Colonic mucosa (tissue), 4 donors: ENCODE measurements around the gene AOX1. TPM values are rescaled to one million over a fixed set of nuclear protein-coding genes. Genes with fewer than 3 reads are reported as not detected.
"Not testable (repeated sequence)": the region's sequence is repeated elsewhere in the genome, so short reads cannot be mapped to it uniquely, and the experiment has no call there.

Experiments
- DNase-seq: peaks from one replicate; pipeline ENCODE4 v3.0.0-alpha.2; 2020
- H3K27ac ChIP-seq: fragments of 200-600 bp; one replicate; pipeline ENCODE4 v1.8.0; 2021
- H3K27me3 ChIP-seq: fragments of 200-600 bp; one replicate; pipeline ENCODE4 v1.8.0; 2021
- H3K36me3 ChIP-seq: fragments of 200-600 bp; one replicate; pipeline ENCODE4 v1.8.0; 2021
- H3K4me1 ChIP-seq: fragments of 200-600 bp; one replicate; pipeline ENCODE4 v1.8.0; 2021; ENCODE audit warnings: mild to moderate bottlenecking
- H3K4me3 ChIP-seq: fragments of 200-600 bp; one replicate; pipeline ENCODE4 v1.8.0; 2021
- H3K9ac ChIP-seq, 2 donors: one replicate each; pipeline ENCODE4 v1.7.0; 2013; ENCODE audit warnings: control low read depth in 2 of 2, low read depth in 2 of 2, low read length in 2 of 2
- H3K9me3 ChIP-seq: fragments of 200-600 bp; one replicate; pipeline ENCODE4 v1.8.0; 2021
- intact Hi-C: fragments of 100-400 bp; cut with DNase I; formaldehyde crosslinking; loops from one replicate; pipeline ENCODE4 v1.14.1; 2022
- total RNA-seq, 2 donors: library from RNA; stranded (reverse); fragmentation: NEBNext Ultra II Directional in 1 of 2; extraction: Animal tissue kit (Norgen Biotek cat#: 25700) in 1 of 2; gene quantifications; one replicate each; pipeline ENCODE4 v1.2.1, GENCODE V29; 2021
- TF ChIP-seq, protein P1 (sequence below): fragments of 200-600 bp; IDR thresholded peaks from one replicate; pipeline ENCODE4 v1.8.0; 2022; ENCODE audit warnings: antibody characterized with exemption, mild to moderate bottlenecking
- donor health status: healthy.
- donor health status: DM: no; HTN: no; CAD: no.
- donor health status: DM: no; HTN: no; CAD: no.

Gene AOX1
- total RNA-seq, 2 donors from 2014 or later: 2.9 to 3.3 TPM

DNA sequence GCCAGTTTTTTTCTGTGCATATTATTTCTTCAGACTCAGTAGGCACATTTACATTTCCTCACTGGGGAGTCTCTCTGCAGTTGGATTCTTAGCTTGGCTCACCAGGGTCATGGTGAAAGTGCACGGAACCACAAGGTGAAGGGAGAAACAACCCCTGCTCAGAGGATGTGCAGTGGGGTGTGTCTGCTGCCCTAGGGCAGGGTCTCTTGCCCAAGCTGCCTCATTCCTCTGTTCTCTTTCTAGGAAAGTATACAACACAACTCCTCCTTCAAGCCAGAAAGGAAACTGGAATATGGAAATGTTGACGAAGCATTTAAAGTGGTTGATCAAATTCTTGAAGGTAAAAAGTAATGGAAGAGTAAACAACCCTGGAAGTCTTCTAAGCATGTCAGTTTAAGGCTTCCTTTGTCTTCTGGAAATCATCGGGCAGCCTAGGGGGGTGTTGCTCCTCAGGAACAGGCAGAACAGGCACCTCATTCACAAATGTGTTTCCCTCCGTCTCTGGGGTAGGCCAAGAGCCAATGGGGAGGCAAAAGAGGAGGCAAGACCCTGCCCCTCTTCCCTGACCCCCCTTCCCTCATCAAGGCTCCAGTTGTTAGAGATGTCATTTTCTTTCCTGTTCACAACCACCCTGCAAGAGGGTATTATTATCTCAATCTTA, 41.4 kb downstream of the AOX1 start:
- Histone ChIP-seq H3K9ac (no peak overlapping the region), H3K4me3 (no peak overlapping the region), H3K36me3 (no peaks in the 10 kb centered on the region), H3K27me3 (no peaks in the 10 kb centered on the region), H3K9me3 (no peaks in the 10 kb centered on the region), H3K4me1 (no peaks in the 10 kb centered on the region), H3K27ac (no peak overlapping the region)
- intact Hi-C loops: no loop called here
- no peak for DNase-seq
- TF ChIP-seq, protein P1, sequence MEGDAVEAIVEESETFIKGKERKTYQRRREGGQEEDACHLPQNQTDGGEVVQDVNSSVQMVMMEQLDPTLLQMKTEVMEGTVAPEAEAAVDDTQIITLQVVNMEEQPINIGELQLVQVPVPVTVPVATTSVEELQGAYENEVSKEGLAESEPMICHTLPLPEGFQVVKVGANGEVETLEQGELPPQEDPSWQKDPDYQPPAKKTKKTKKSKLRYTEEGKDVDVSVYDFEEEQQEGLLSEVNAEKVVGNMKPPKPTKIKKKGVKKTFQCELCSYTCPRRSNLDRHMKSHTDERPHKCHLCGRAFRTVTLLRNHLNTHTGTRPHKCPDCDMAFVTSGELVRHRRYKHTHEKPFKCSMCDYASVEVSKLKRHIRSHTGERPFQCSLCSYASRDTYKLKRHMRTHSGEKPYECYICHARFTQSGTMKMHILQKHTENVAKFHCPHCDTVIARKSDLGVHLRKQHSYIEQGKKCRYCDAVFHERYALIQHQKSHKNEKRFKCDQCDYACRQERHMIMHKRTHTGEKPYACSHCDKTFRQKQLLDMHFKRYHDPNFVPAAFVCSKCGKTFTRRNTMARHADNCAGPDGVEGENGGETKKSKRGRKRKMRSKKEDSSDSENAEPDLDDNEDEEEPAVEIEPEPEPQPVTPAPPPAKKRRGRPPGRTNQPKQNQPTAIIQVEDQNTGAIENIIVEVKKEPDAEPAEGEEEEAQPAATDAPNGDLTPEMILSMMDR: no peak

DNA sequence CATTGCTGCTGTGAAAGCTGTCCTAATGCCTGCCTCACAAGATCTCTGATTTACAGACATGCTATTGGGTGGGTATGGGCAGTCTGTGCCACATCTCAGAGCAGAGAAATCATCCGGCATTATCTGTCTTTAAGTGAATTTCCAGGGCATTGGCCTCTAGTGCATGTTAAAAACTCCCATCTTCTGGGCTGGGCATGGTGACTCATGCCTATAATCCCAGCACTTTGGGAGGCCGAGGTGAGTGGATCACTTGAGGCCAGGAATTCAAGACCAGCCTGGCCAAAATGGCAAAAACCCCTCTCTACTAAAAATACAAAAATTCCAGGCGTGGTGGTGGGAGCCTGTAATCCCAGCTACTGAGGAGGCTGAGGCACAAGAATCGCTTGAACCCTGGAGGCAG, 42.6 kb downstream of the AOX1 start:
- intact Hi-C loops, H3K9me3 ChIP-seq, H3K36me3 ChIP-seq, DNase-seq, H3K9ac ChIP-seq, H3K27ac ChIP-seq, H3K4me1 ChIP-seq, H3K4me3 ChIP-seq, H3K27me3 ChIP-seq: not testable (repeated sequence)

DNA sequence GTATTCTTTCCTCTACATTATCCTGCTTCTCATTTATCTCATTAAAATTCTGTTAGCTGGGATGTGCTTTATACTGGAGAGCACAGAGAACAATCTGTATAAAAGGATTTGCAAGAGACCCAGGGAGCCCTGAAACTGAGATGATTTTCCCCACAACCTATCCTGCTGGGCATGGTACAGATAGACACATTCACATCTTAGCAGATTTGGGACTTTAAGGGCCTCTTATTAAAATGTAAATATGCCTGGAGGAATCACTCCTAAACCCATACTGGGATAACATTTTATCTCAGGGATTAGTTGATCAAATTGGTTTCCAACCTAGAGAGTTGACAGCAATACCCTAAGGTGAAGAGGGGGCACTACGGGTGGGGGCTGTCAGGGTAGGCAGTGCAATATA, 45.5 kb downstream of the AOX1 start:
- Histone ChIP-seq H3K36me3 (no peaks in the 10 kb centered on the region), H3K27me3 (no peaks in the 10 kb centered on the region), H3K4me3 (no peak overlapping the region), H3K9ac (no peak overlapping the region), H3K9me3 (no peaks in the 10 kb centered on the region), H3K4me1 (no peaks in the 10 kb centered on the region), H3K27ac (no peak overlapping the region)
- TF ChIP-seq, protein P1: no peak
- intact Hi-C loops: no loop called here
- no peak for DNase-seq

DNA sequence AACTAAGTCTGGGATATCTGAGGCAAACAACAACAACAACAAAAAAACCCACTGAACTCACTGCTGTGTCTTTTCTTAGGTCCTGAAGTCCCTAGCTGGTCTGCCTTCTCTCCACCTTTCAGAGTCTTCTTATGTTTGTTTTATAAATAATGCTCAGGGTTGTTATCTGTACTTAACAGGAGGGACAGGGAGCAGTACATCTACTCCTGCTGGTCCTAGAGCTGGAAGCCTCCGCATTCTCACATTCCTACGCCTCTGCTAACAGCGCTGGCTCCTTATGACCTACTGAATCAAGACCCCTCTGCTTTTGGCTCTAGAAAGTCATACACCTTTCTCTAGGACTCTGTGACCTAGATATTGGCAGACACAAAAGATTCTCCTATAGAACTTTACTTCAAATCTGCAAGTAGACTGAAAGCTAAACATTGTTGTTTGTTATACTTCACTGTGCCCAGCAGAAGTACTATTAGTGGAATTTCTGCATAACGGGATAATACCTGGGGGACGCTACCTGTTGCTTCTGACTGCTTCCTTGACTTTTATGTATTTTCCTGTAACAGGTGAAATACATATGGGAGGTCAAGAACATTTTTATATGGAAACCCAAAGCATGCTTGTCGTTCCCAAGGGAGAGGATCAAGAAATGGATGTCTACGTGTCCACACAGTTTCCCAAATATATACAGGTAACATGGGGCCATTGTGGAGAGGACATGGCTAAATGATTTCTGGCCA, 48.6 kb downstream of the AOX1 start:
- H3K4me3 ChIP-seq: no peak overlapping the region
- TF ChIP-seq, protein P1: no peak
- no peaks in the 10 kb centered on the region for H3K4me1 ChIP-seq
- no peak overlapping the region for H3K9ac ChIP-seq
- intact Hi-C loops: no loop called here
- H3K36me3 ChIP-seq: no peaks in the 10 kb centered on the region
- H3K9me3 ChIP-seq: no peaks in the 10 kb centered on the region
- no peak for DNase-seq
- no peaks in the 10 kb centered on the region for H3K27me3 ChIP-seq
- H3K27ac ChIP-seq: no peak overlapping the region

DNA sequence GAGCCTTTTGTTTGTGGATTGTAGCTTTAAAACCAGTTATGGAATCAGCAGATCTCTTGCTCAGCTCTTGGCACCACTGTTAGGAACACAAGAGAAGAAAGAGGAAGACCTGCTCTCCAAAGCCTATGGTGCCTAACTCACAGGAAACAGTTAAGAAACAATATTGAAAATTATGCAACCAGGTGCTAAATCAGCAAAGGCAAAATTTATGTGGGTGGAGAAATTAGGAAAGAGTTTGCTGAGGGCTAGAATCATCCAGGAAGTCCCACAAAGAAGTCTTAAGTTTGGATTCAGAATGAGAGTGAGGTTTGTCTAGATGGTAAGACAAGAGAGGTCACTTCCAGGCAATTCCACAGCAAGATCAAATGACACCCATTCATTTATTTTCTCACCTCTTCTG, 49.4 kb downstream of the AOX1 start:
- TF ChIP-seq, protein P1: no peak
- intact Hi-C loops: no loop called here
- DNase-seq: no peak

DNA sequence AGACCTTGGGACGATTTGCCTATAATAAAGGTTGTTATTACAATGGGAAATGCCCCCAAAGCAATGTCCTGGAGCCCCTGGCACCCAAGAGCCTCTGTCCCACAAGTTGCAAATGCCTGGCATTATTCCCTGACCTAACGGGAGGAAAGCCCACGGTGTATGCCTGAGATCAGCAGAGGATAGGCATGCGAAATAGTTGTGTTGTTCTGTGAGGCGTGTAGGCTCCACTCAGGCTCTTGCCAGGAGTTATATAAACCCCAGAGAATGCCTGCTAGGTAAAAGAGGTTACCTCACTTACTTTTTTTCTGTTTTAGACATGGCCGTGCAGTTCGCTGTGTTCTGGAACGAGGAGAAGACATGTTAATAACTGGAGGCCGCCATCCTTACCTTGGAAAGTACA, 52.1 kb downstream of the AOX1 start:
- H3K9ac ChIP-seq: no peak overlapping the region
- no peak for DNase-seq
- intact Hi-C loops: no loop called here
- H3K27ac ChIP-seq: no peak overlapping the region
- TF ChIP-seq, protein P1: no peak
- no peak overlapping the region for H3K4me3 ChIP-seq
- H3K27me3 ChIP-seq: no peaks in the 10 kb centered on the region
- H3K9me3 ChIP-seq: no peaks in the 10 kb centered on the region
- H3K4me1 ChIP-seq: no peaks in the 10 kb centered on the region
- no peaks in the 10 kb centered on the region for H3K36me3 ChIP-seq

More for the DNA sequence above, 49.4 kb downstream of the AOX1 start:
- Histone ChIP-seq H3K4me1 (no peaks in the 10 kb centered on the region), H3K36me3 (no peaks in the 10 kb centered on the region), H3K9ac (no peak overlapping the region), H3K27ac (no peak overlapping the region), H3K9me3 (no peaks in the 10 kb centered on the region), H3K4me3 (no peak overlapping the region), H3K27me3 (no peaks in the 10 kb centered on the region)
